ENCODE data around the gene SOS1. TPM values are rescaled to one million over a fixed set of nuclear protein-coding genes. Genes with fewer than 3 reads are reported as not detected.

SOS1 gene
- total RNA-seq, 4 donors from 2014 or later, result 55.9 to 80.8 (median 63.2) TPM

- Histone ChIP-seq H3K27me3 (no peaks in the 10 kb centered on the region), H3K4me3 (replicated peaks in 1 of 3) (peak overlapping the region; percentile 29 to 57 (median 43)), H3K27ac (peak overlapping the region; percentile 72 to 88 (median 84)), H3K36me3 (no peaks in the 10 kb centered on the region), H3K4me1 (peaks cover 24 to 36% of the 10 kb centered on the region in 2 donors), H3K9me3 (no peaks in the 10 kb centered on the region)
- intact Hi-C loops (cut with DNase I), result loop anchor here (10.0 kb wide), 1 partner anchor 49 kb away; no protein-coding TSS in a partner anchor
- no peak for DNase-seq
- 62 to 66% methylated on average over 25 of the region's 25 CpGs for WGBS, 2 donors
- TF ChIP-seq POLR2A (IDR thresholded peaks at IDR 0.05), result no peak
- no peak for TF ChIP-seq CTCF (IDR thresholded peaks at IDR 0.05)
Measured at GRCh38 chr2:39123436-39123999, 2.7 kb upstream of the SOS1 start.

GRCh38 chr2:39121523-39122063 lies 742 bp upstream of the SOS1 start:
- WGBS, 2 donors, result 15% methylated on average over 7 of the region's 7 CpGs
- no peak for DNase-seq
- Histone ChIP-seq H3K4me3 (replicated peaks in 1 of 3) (peak overlapping the region in 2 of 3 donors; percentile 9 to 71), H3K36me3 (no peaks in the 10 kb centered on the region), H3K4me1 (peaks cover 35 to 47% of the 10 kb centered on the region in 2 donors), H3K27me3 (no peaks in the 10 kb centered on the region), H3K9me3 (no peaks in the 10 kb centered on the region), H3K27ac (peak overlapping the region; percentile 93 to 98 (median 97))
- TF ChIP-seq CTCF (IDR thresholded peaks at IDR 0.05), result no peak
- TF ChIP-seq POLR2A (IDR thresholded peaks at IDR 0.05), result no peak
- intact Hi-C loops (cut with DNase I), result loop anchor here (10.0 kb wide), 1 partner anchor 47 kb away; no protein-coding TSS in a partner anchor

- Histone ChIP-seq H3K27me3 (no peaks in the 10 kb centered on the region), H3K36me3 (no peaks in the 10 kb centered on the region), H3K27ac (peak overlapping the region in 2 of 3 donors; percentile 97 to 98), H3K4me1 (peaks cover 35 to 47% of the 10 kb centered on the region in 2 donors), H3K9me3 (no peaks in the 10 kb centered on the region), H3K4me3 (replicated peaks in 1 of 3) (peak overlapping the region in 2 of 3 donors; percentile 34 to 71)
- no peak for DNase-seq
- WGBS, 2 donors, result no CpG with 5 or more reads among the region's 37 CpGs
- intact Hi-C loops (cut with DNase I), result loop anchor here (10.0 kb wide), 1 partner anchor 46 kb away; no protein-coding TSS in a partner anchor
- TF ChIP-seq POLR2A (IDR thresholded peaks at IDR 0.05) (no peak), CTCF (IDR thresholded peaks at IDR 0.05) (peak in 1 of 6 experiments; percentile 9)
Measured at GRCh38 chr2:39120521-39120770, 405 bp downstream of the SOS1 start.

GRCh38 chr2:39119732-39120520 lies 925 bp downstream of the SOS1 start:
- intact Hi-C loops (cut with DNase I), result loop anchor here (10.0 kb wide), 1 partner anchor 45 kb away; no protein-coding TSS in a partner anchor
- Histone ChIP-seq H3K4me1 (peaks cover 32 to 43% of the 10 kb centered on the region in 2 donors), H3K27me3 (no peaks in the 10 kb centered on the region), H3K4me3 (replicated peaks in 1 of 3) (peak overlapping the region; percentile 34 to 71 (median 53)), H3K27ac (peak overlapping the region; percentile 71 to 98 (median 78)), H3K36me3 (no peaks in the 10 kb centered on the region), H3K9me3 (no peaks in the 10 kb centered on the region)
- TF ChIP-seq CTCF (IDR thresholded peaks at IDR 0.05) (peak in 2 of 6 experiments; percentile 29 to 35), POLR2A (IDR thresholded peaks at IDR 0.05) (peak in 1 of 2 donors; percentile 43)
- DNase-seq, result peak; percentile 42 to 49
- WGBS, 2 donors, result 0% methylated on average over 25 of the region's 63 CpGs
